Osteoblast (primary cell): ENCODE data around the gene LIMA1. TPM values are rescaled to one million over a fixed set of nuclear protein-coding genes. Genes with fewer than 3 reads are reported as not detected.
"Not testable (repeated sequence)": the region's sequence is repeated elsewhere in the genome, so short reads cannot be mapped to it uniquely, and the experiment has no call there.

ENCODE experiments used
- DNase-seq: peaks from one replicate; pipeline ENCODE4 v3.0.0; 2011; ENCODE audit warnings: low spot score, mixed read lengths; ENCODE audit not compliant: insufficient read length; ENCODE audit errors: missing footprints
- H2AFZ ChIP-seq: 2 replicates; pipeline ENCODE4 v1.6.0; 2011; ENCODE audit warnings: mild to moderate bottlenecking, low read length
- H3K27ac ChIP-seq: 2 replicates; pipeline ENCODE4 v1.5.1; 2011; ENCODE audit warnings: mild to moderate bottlenecking, low read depth, low read length, moderate library complexity
- H3K27me3 ChIP-seq: 2 replicates; pipeline ENCODE4 v1.6.0; 2012; ENCODE audit warnings: mild to moderate bottlenecking, control low read depth, inconsistent platforms, low read length, moderate library complexity; ENCODE audit not compliant: insufficient read depth
- H3K36me3 ChIP-seq: 2 replicates; pipeline ENCODE4 v1.5.1; 2011; ENCODE audit warnings: mild to moderate bottlenecking, low read length, control low read depth, moderate library complexity; ENCODE audit not compliant: insufficient read depth
- H3K4me1 ChIP-seq: 2 replicates; pipeline ENCODE4 v1.5.1; 2011; ENCODE audit warnings: mild to moderate bottlenecking, low read length, control low read depth, moderate library complexity; ENCODE audit not compliant: insufficient read depth
- H3K4me2 ChIP-seq: 2 replicates; pipeline ENCODE4 v1.6.0; 2011; ENCODE audit warnings: mild to moderate bottlenecking, low read length; ENCODE audit not compliant: insufficient read depth
- H3K4me3 ChIP-seq: fragments of 200-600 bp; sonication (generic); 3 replicates; pipeline ENCODE4 v1.5.1; 2012; ENCODE audit warnings: mild to moderate bottlenecking, low read length, inconsistent platforms; ENCODE audit not compliant: insufficient read depth
- H3K79me2 ChIP-seq: 2 replicates; pipeline ENCODE4 v1.6.0; 2012; ENCODE audit warnings: mild to moderate bottlenecking, low read length, control low read depth, inconsistent platforms; ENCODE audit not compliant: insufficient read depth
- H3K9me3 ChIP-seq: 2 replicates; pipeline ENCODE4 v1.5.1; 2011; ENCODE audit warnings: low read depth, low read length, control low read depth
- H4K20me1 ChIP-seq: 2 replicates; pipeline ENCODE4 v1.6.0; 2012; ENCODE audit warnings: mild to moderate bottlenecking, low read length, control low read depth; ENCODE audit not compliant: insufficient read depth
- CTCF ChIP-seq: IDR thresholded peaks from 2 replicates; pipeline ENCODE4 v1.5.1; 2011; ENCODE audit warnings: mild to moderate bottlenecking, low read depth, low read length, moderate library complexity; ENCODE audit errors: extremely low read depth
- total RNA-seq: library from RNA; depleted of rRNA; stranded (reverse); fragments of >200 nt; gene quantifications from 2 replicates; pipeline ENCODE4 v1.2.3, GENCODE V29; 2012

LIMA1 gene
- 433 and 436 TPM in 2 replicates for total RNA-seq

- Histone ChIP-seq H3K4me1 (peaks cover 16% of the 10 kb centered on the region), H3K36me3 (no peaks in the 10 kb centered on the region), H3K4me2 (peak within 1 kb of the TSS; percentile 100), H3K9me3 (no peaks in the 10 kb centered on the region), H3K4me3 (peak within 1 kb of the TSS; percentile 92), H2AFZ (peak within 1 kb of the TSS; percentile 99), H3K27me3 (no peaks in the 10 kb centered on the region), H3K27ac (peak within 1 kb of the TSS; percentile 78), H4K20me1 (no peaks in the 10 kb centered on the region), H3K79me2 (peaks cover 48% of the 10 kb centered on the region)
- no peak for TF ChIP-seq CTCF
- peak; percentile 98 for DNase-seq
These were observed at the start of gene LIMA1 for GRCh38 chr12:50283229-50283923. TSS of gene LIMA1 (minus strand) at chr12:50283520. CDS start at chr12:50248751, 34,769 bp downstream.

DNA sequence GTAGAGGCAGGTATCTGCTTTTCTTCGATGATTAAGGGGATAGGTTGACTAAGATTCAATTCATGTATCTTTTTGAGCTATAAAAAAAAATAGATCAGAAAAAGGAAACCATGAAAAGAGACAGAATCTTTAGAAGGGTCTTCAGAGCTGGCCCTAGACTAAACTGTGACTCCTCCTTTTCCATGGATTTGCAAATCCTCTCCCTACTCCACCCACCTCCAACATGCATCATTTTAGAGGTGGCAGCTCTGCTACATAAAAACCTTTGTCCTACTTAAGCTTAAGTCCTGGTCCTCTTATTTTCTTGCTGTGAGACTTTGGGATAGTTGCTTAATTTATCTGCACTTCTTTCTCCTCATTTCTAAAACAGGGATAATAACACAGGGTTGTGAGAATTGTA is 48.4 kb upstream of the LIMA1 start:
- no peak overlapping the region for H3K27ac ChIP-seq
- TF ChIP-seq CTCF, result no peak
- no peak for DNase-seq
- no peaks in the 10 kb centered on the region for H3K9me3 ChIP-seq
- peaks cover 17% of the 10 kb centered on the region for H3K4me1 ChIP-seq
- H3K36me3 ChIP-seq, result no peaks in the 10 kb centered on the region
- no peak overlapping the region for H2AFZ ChIP-seq
- no peak overlapping the region for H3K4me2 ChIP-seq
- no peaks in the 10 kb centered on the region for H3K27me3 ChIP-seq
- H3K4me3 ChIP-seq, result no peak overlapping the region
- H3K79me2 ChIP-seq, result no peaks in the 10 kb centered on the region
- no peaks in the 10 kb centered on the region for H4K20me1 ChIP-seq

DNA sequence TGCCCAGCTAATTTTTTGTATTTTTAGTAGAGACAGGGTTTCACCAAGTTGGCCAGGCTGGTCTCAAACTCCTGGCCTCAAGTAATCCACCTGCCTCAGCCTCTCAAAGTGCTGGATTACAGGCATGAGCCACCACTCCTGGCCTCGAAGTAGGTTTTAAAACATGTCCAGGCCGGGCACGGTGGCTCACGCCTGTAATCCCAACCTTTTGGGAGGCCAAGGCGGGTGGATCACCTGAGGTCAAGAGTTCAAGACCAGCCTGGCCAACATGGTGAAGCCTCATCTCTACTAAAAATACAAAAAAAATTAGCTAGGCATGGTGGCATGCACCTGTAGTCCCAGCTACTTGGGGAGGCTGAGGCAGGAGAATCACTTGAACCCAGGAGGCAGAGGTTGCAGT is 45.3 kb upstream of the LIMA1 start:
- not testable (repeated sequence) for H3K9me3 ChIP-seq, H3K4me2 ChIP-seq, H4K20me1 ChIP-seq, H3K36me3 ChIP-seq, H3K27ac ChIP-seq, H3K4me3 ChIP-seq, DNase-seq, H3K79me2 ChIP-seq, H2AFZ ChIP-seq, H3K27me3 ChIP-seq
- H3K4me1 ChIP-seq, result peaks cover 24% of the 10 kb centered on the region

- H3K27ac ChIP-seq, result no peak overlapping the region
- H3K4me2 ChIP-seq, result peak overlapping the region; percentile 67
- H2AFZ ChIP-seq, result peak overlapping the region; percentile 44
- H3K4me1 ChIP-seq, result peaks cover 19% of the 10 kb centered on the region
- no peaks in the 10 kb centered on the region for H3K9me3 ChIP-seq
- H3K36me3 ChIP-seq, result no peaks in the 10 kb centered on the region
- TF ChIP-seq CTCF, result no peak
- H3K27me3 ChIP-seq, result no peaks in the 10 kb centered on the region
- no peaks in the 10 kb centered on the region for H4K20me1 ChIP-seq
- DNase-seq, result peak; percentile 51
- no peaks in the 10 kb centered on the region for H3K79me2 ChIP-seq
- H3K4me3 ChIP-seq, result no peak overlapping the region
These were observed 43.4 kb upstream of the LIMA1 start for GRCh38 chr12:50326590-50327284.
